Left ventricle myocardium inferior (tissue), 1 donor: ENCODE measurements around the gene ZNF664. TPM values are rescaled to one million over a fixed set of nuclear protein-coding genes. Genes with fewer than 3 reads are reported as not detected.

ENCODE experiments used
- DNase-seq: peaks from one replicate; pipeline ENCODE4 v3.0.0-alpha.2; 2020
- H3K27ac ChIP-seq: fragments of 200-600 bp; replicated peaks from 2 replicates; pipeline ENCODE4 v1.8.0; 2021
- H3K27me3 ChIP-seq: fragments of 200-600 bp; 2 replicates; pipeline ENCODE4 v1.8.0; 2021; ENCODE audit warnings: low read depth
- H3K36me3 ChIP-seq: fragments of 200-600 bp; 2 replicates; pipeline ENCODE4 v1.8.0; 2021
- H3K4me1 ChIP-seq: fragments of 200-600 bp; 2 replicates; pipeline ENCODE4 v1.8.0; 2021
- H3K4me3 ChIP-seq: fragments of 200-600 bp; 2 replicates; pipeline ENCODE4 v1.8.0; 2021; ENCODE audit warnings: mild to moderate bottlenecking, moderate library complexity
- H3K9me3 ChIP-seq: fragments of 200-600 bp; replicated peaks from 2 replicates; pipeline ENCODE4 v1.8.0; 2021
- CTCF ChIP-seq: fragments of 200-600 bp; IDR thresholded peaks from 2 replicates; pipeline ENCODE4 v1.8.0; 2021; ENCODE audit warnings: antibody characterized with exemption, mild to moderate bottlenecking, borderline replicate concordance
- intact Hi-C: fragments of 100-400 bp; cut with micrococcal nuclease; formaldehyde crosslinking; loops from one replicate; pipeline ENCODE4 v1.11.0; 2022
- total RNA-seq: library from RNA; stranded (reverse); fragmentation: NEBNext Ultra II Directional; extraction: Animal tissue kit (Norgen Biotek cat#: 25700); gene quantifications from one replicate; pipeline ENCODE4 v1.2.1, GENCODE V29; 2021
- donor health status: DM: no; HTN: yes; CAD: no; lungs with severe emphysema.

The ZNF664 gene
- total RNA-seq, 1 donor from 2014 or later = 80.7 TPM

GRCh38 chr12:124026755-124027745 lies 54.0 kb downstream of the ZNF664 start:
- intact Hi-C loops = no loop called here
- DNase-seq = no peak
- TF ChIP-seq CTCF = no peak

GRCh38 chr12:124027753-124028554 lies 54.9 kb downstream of the ZNF664 start:
- Histone ChIP-seq H3K27ac (peak overlapping the region; percentile 58), H3K9me3 (no peaks in the 10 kb centered on the region), H3K36me3 (no peaks in the 10 kb centered on the region), H3K4me1 (peaks cover 54% of the 10 kb centered on the region), H3K27me3 (no peaks in the 10 kb centered on the region), H3K4me3 (no peak overlapping the region)
- no peak for TF ChIP-seq CTCF
- peak; percentile 67 for DNase-seq
- intact Hi-C loops = no loop called here

More at GRCh38 chr12:124026755-124027745, 54.0 kb downstream of the ZNF664 start:
- Histone ChIP-seq H3K4me3 (no peak overlapping the region), H3K9me3 (no peaks in the 10 kb centered on the region), H3K27me3 (no peaks in the 10 kb centered on the region), H3K27ac (peak overlapping the region; percentile 58), H3K4me1 (peaks cover 53% of the 10 kb centered on the region), H3K36me3 (no peaks in the 10 kb centered on the region)

- intact Hi-C loops = no loop called here
- H3K9me3 ChIP-seq = no peaks in the 10 kb centered on the region
- H3K4me1 ChIP-seq = peaks cover 54% of the 10 kb centered on the region
- peak overlapping the region; percentile 12 for H3K27ac ChIP-seq
- no peaks in the 10 kb centered on the region for H3K36me3 ChIP-seq
- H3K27me3 ChIP-seq = no peaks in the 10 kb centered on the region
- no peak overlapping the region for H3K4me3 ChIP-seq
- no peak for TF ChIP-seq CTCF
- DNase-seq = no peak
These were observed 55.5 kb downstream of the ZNF664 start for GRCh38 chr12:124028555-124028925.

GRCh38 chr12:124030008-124030407 lies 57.0 kb downstream of the ZNF664 start:
- H3K9me3 ChIP-seq = no peaks in the 10 kb centered on the region
- H3K27me3 ChIP-seq = no peaks in the 10 kb centered on the region
- H3K27ac ChIP-seq = peak overlapping the region; percentile 44
- no peak overlapping the region for H3K4me3 ChIP-seq
- DNase-seq = no peak
- no peak for TF ChIP-seq CTCF
- intact Hi-C loops = no loop called here
- H3K4me1 ChIP-seq = peaks cover 46% of the 10 kb centered on the region
- H3K36me3 ChIP-seq = no peaks in the 10 kb centered on the region

GRCh38 chr12:124030510-124030909 lies 57.5 kb downstream of the ZNF664 start:
- DNase-seq = no peak
- H3K27me3 ChIP-seq = no peaks in the 10 kb centered on the region
- intact Hi-C loops = no loop called here
- H3K4me1 ChIP-seq = peaks cover 41% of the 10 kb centered on the region
- no peaks in the 10 kb centered on the region for H3K9me3 ChIP-seq
- no peak overlapping the region for H3K4me3 ChIP-seq
- TF ChIP-seq CTCF = no peak
- no peaks in the 10 kb centered on the region for H3K36me3 ChIP-seq
- H3K27ac ChIP-seq = peak overlapping the region; percentile 44
